HFFc6 (cell line): ENCODE data around the gene ABHD6. TPM values are rescaled to one million over a fixed set of nuclear protein-coding genes. Genes with fewer than 3 reads are reported as not detected.

ENCODE experiments used
- DNase-seq: peaks from one replicate; pipeline ENCODE4 v3.0.0-alpha.2; 2018
- H3K27ac Mint-ChIP-seq: 2 replicates; pipeline ENCODE4 v1.8.0; 2020; ENCODE audit warnings: mild to moderate bottlenecking, mixed read lengths
- H3K27me3 Mint-ChIP-seq: 2 replicates; pipeline ENCODE4 v1.8.0; 2021; ENCODE audit warnings: mild to moderate bottlenecking, moderate library complexity, mixed read lengths; ENCODE audit not compliant: insufficient read depth
- H3K36me3 Mint-ChIP-seq: 2 replicates; pipeline ENCODE4 v1.8.0; 2021; ENCODE audit warnings: low read depth, mixed read lengths
- H3K4me1 Mint-ChIP-seq: 2 replicates; pipeline ENCODE4 v1.8.0; 2020; ENCODE audit warnings: low read depth, mixed read lengths
- H3K4me3 Mint-ChIP-seq: 2 replicates; pipeline ENCODE4 v1.8.0; 2020; ENCODE audit warnings: mild to moderate bottlenecking, moderate library complexity, mixed read lengths
- H3K9me3 Mint-ChIP-seq: 2 replicates; pipeline ENCODE4 v1.8.0; 2020; ENCODE audit warnings: mild to moderate bottlenecking, mixed read lengths
- CTCF ChIP-seq: fragments of 200-600 bp; sonication (generic); IDR thresholded peaks from 2 replicates; pipeline ENCODE4 v1.5.0; 2021; ENCODE audit warnings: antibody characterized with exemption, mild to moderate bottlenecking
- total RNA-seq, 6 experiments: library from RNA; stranded (reverse); fragmentation: NEBNext Ultra II Directional; extraction: Animal tissue kit (Norgen Biotek cat#: 25700); gene quantifications; 2 replicates in 1 of 6; 3 replicates in 5 of 6; pipeline ENCODE4 v1.2.3, GENCODE V29; 2021

The ABHD6 gene
- total RNA-seq, 6 experiments from 2014 or later = 6.1 to 8.9 (median 6.5) TPM

DNA sequence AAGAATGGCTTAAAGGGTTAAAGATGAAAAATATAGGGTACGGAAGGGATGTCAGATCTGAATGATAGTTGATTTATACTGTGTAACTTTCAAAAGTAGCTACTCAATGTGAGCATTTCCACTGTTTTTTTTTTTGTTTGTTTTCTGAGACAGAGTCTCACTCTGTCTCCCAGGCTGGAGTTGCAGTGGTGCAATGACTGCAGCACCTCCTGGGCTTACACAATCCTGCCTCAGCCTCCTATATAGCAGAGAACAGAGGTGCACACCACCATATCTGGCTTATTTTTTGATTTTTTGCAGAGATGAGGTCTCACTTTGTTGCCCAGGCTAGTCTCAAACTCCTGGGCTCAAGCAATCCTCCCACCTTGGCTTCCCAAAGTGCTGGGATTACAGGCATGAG lies 85.2 kb downstream of the ABHD6 start:
- no peak for TF ChIP-seq CTCF
- H3K9me3 Mint-ChIP-seq = no peaks in the 10 kb centered on the region
- H3K4me1 Mint-ChIP-seq = peaks cover 28% of the 10 kb centered on the region
- no peaks in the 10 kb centered on the region for H3K36me3 Mint-ChIP-seq
- no peak for DNase-seq
- no peaks in the 10 kb centered on the region for H3K27me3 Mint-ChIP-seq
- H3K4me3 Mint-ChIP-seq = no peak overlapping the region
- H3K27ac Mint-ChIP-seq = no peak overlapping the region

DNA sequence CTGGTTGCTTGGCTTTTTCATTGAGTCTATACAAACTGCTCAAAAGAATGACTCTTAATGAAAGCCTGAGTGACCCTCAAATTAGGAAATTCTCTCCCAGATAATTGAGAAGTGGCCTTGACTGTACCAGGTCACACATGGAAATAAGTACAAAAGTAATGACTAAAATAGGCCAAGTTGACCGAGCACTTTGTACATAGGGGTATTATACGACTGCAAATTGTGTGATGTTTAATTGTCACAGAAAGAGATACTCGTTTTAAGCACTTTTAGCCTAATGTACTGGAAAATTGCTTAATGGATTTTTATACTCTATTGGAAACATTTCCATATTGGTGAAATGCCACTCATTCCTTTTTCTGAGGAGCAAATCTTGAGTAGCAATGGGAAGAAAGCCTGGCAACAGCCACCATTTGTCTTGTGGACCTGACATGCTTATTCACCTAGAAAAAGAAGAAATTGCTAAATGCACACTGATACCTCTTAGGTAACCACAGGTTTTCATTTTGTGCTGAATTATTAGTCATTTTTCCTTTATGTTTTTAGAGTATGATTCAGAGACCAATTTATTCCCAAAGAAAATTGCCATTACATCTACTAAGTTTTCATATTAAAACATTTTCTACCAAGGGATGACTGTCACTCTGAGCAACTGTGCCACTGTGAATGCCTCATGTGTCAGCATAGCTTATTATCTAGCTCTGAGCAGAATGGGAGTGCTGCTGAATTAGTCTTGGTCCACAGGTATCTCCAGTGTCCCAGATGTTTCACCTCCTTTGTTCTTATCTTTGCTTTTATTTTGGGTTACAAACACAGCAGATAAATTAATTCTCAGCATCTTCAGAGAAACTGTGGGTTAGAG lies 86.2 kb downstream of the ABHD6 start:
- H3K27ac Mint-ChIP-seq = no peak overlapping the region
- no peak for DNase-seq
- H3K4me1 Mint-ChIP-seq = peaks cover 28% of the 10 kb centered on the region
- no peaks in the 10 kb centered on the region for H3K27me3 Mint-ChIP-seq
- no peaks in the 10 kb centered on the region for H3K36me3 Mint-ChIP-seq
- TF ChIP-seq CTCF = no peak
- H3K9me3 Mint-ChIP-seq = no peaks in the 10 kb centered on the region
- H3K4me3 Mint-ChIP-seq = no peak overlapping the region

DNA sequence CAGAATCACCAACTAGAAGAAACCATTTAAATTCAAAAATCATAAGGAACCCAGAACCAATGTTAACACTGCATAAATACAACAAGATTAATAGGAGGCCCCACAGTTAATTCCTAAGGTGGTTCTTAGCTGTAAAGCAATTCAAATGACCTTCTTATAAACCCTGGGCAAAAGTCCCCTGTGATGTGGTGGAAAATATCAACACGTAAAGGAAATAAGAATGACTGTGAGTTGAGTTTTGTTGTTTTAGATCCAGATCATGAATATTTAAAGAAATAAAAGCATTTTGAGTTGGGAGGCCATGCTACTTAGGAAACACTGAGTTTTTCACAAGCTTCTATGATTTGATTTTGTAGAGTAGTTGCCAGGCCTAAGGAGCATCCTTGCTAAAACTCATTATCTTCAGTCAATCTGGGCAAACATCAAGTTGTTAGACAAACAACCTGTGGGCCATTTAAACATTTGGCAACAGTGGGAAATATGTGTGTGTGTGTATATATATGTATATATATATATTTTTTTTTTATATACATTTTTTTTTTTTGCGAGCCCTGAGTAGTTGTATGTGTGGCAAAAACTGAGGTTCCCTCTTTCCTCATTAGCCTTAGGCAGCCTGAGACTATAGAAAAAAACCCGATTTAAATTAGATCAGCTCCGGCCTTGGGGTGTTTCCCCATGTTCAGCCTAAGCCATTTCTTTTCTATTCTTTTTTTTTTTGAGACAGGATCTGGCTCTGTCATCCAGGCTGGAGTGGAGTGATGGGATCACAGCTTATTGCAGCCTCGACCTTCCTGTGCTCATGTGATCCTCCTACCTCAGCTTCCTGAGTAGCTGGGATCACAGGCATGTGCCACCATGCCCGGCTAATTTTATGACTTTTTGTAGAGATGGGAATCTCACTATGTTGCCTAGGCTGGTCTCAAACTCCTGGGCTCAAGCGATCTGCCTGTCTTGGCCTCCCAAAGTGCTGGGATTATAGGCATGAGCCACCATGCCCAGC lies 87.1 kb downstream of the ABHD6 start:
- Mint-ChIP-seq H3K9me3 (no peaks in the 10 kb centered on the region), H3K27ac (peak overlapping the region; percentile 73), H3K36me3 (no peaks in the 10 kb centered on the region), H3K4me3 (no peak overlapping the region), H3K4me1 (peaks cover 28% of the 10 kb centered on the region), H3K27me3 (no peaks in the 10 kb centered on the region)
- no peak for DNase-seq
- no peak for TF ChIP-seq CTCF

GRCh38 chr3:58325525-58325992 lies 88.0 kb downstream of the ABHD6 start:
- Mint-ChIP-seq H3K4me3 (no peak overlapping the region), H3K27ac (peak overlapping the region; percentile 73), H3K9me3 (no peaks in the 10 kb centered on the region), H3K36me3 (no peaks in the 10 kb centered on the region), H3K4me1 (peaks cover 34% of the 10 kb centered on the region), H3K27me3 (no peaks in the 10 kb centered on the region)
- peak; percentile 15 for DNase-seq
- TF ChIP-seq CTCF = no peak

DNA sequence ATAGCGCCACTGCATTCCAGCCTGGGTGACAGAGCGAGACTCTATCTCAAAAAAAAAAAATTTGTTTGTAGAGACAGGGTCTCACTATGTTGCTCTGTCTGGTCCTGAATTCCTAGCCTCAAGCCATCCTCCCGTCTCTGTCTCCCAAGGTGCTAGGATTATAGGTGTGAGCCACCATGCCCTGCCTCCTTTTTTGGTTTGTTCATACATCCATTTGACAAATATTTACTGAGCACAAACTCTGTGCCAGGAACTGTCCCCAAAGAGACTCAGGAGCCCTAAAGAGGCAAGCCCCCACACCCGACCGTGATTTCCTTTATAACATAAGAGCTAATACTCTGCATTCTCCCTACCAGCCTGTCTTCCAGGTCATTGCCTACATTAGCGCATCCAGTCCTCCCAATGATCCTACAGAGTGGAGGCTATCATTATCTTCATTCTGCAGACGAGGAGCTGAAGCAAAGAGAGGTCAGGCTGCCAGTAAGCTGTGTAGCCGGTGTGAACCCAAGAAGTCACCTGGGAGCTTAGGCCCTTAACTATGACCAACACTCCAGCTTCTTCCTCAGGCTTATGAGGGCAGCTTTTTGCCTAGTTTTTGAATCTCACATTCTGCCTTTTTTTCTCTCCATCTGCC lies 88.8 kb downstream of the ABHD6 start:
- Mint-ChIP-seq H3K27me3 (no peaks in the 10 kb centered on the region), H3K4me3 (no peak overlapping the region), H3K27ac (0 out of 2 replicates have a peak overlapping the region, but pooled peaks have one; percentile 34), H3K4me1 (peaks cover 40% of the 10 kb centered on the region), H3K9me3 (no peaks in the 10 kb centered on the region), H3K36me3 (no peaks in the 10 kb centered on the region)
- DNase-seq = no peak
- TF ChIP-seq CTCF = no peak
